Body of pancreas (tissue), 4 donors: ENCODE results near the gene HSD17B8.

Experiments
- POLR2A ChIP-seq, 3 donors: fragments of 450-650 bp; IDR thresholded peaks; one replicate each; pipeline ENCODE4 v1.6.1; 2016; ENCODE audit warnings: antibody characterized with exemption in 3 of 3, mild to moderate bottlenecking in 2 of 3
- TF ChIP-seq, protein P1 (sequence below), 7 experiments: fragments of 450-650 bp in 4 of 7; fragments of 200-600 bp in 3 of 7; sonication (generic) in 3 of 7; IDR thresholded peaks; one replicate each; pipeline ENCODE4 v1.5.1; 2016 to 2019; ENCODE audit warnings: antibody characterized with exemption in 7 of 7

DNA sequence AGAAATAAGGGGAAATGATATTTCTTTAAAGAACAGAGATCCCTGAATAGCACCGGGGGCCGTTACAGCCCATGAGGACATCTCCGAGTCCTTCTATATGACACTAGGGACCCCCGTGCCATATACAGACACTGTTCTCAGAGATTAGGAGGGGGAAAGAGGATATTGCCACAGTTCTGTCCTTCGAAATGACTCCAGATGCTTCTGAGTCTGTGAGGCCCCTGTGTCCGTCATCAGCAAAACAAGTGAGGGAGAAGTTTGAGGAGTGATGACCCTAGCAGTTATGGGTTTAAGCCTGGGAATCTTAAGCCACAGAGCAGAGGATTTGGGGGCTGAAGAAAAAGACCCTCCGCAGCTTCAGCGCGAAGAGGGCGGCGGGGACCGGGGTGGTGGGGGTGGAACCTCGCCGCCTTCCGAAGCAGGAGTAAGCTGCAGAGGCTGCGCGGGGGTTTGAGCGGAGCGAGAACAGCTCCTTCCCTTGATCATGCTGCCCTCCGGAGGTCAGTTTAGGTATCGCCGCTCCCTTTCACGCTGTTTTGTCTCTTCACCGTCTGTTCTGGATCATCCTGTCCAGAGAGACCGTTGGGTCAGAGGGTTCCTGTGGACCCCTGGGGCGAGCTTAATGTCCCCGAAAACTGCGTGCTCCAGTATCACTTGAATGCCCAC, 43.7 kb downstream of the HSD17B8 start:
- TF ChIP-seq, protein P1, sequence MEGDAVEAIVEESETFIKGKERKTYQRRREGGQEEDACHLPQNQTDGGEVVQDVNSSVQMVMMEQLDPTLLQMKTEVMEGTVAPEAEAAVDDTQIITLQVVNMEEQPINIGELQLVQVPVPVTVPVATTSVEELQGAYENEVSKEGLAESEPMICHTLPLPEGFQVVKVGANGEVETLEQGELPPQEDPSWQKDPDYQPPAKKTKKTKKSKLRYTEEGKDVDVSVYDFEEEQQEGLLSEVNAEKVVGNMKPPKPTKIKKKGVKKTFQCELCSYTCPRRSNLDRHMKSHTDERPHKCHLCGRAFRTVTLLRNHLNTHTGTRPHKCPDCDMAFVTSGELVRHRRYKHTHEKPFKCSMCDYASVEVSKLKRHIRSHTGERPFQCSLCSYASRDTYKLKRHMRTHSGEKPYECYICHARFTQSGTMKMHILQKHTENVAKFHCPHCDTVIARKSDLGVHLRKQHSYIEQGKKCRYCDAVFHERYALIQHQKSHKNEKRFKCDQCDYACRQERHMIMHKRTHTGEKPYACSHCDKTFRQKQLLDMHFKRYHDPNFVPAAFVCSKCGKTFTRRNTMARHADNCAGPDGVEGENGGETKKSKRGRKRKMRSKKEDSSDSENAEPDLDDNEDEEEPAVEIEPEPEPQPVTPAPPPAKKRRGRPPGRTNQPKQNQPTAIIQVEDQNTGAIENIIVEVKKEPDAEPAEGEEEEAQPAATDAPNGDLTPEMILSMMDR (IDR thresholded peaks at IDR 0.05) = peak; percentile 80 to 99 (median 98)
- no peak for TF ChIP-seq POLR2A (IDR thresholded peaks at IDR 0.05)
